ENCODE results near the gene INTS14.
"Not testable (repeated sequence)": the region's sequence is repeated elsewhere in the genome, so short reads cannot be mapped to it uniquely, and the experiment has no call there.

Gene INTS14

DNA sequence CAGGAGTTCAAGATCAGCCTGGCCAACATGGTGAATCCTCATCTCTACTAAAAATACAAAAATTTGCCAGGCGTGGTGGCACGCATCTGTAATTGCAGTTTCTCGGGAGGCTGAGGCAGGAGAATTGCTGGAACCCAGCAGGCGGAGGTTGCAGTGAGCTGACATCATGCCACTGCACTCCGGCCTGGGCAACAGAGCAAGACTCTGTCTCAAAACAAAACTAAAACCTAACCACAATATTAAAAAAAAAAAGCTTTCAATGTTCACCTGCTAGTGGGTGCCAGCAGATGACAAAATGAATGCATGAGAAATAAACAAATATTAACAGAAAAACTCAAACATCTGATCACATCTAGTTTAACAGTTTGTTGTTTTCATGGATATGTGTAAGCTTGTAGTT lies 19.8 kb upstream of the INTS14 start:
- no peak for DNase-seq

DNA sequence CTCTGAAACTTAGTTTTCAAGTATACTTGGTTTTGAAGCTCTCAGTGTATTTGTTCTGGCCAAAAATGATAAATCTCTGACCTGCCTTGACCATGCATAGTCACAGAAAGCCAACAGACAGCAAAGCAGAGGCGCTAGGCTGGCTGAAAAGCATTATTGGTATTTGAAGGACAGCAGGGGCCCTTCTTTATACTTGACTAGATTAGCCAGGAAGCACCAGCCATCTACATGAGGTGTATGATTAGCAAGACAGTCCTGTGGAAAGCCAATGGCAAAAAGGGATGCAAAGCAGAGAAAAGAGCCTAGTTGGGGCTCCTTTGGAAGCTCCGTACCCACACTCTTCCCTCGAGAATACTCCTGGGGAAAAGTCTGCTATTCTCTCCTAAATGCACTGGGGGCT lies 18.6 kb upstream of the INTS14 start:
- DNase-seq = no peak

DNA sequence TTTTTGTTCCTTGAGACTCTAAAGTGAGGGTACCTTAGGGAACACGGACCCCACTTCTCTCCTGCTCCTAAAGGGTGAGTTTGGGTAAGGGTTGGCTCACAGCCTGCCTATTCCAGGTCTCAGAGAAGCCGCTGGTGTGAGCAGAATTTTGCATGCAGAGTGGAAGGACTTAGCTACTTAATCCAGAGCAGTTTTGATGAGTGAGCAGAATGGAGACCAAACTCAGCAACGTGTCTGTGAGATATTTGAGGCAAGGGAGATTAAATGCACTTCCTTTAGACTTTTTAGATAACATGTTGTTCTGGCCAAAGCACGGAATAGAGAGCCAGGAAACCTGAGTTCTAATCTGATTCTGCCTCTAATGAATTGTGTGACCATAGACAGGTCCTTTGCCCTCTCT lies 15.9 kb upstream of the INTS14 start:
- no peak for DNase-seq

DNA sequence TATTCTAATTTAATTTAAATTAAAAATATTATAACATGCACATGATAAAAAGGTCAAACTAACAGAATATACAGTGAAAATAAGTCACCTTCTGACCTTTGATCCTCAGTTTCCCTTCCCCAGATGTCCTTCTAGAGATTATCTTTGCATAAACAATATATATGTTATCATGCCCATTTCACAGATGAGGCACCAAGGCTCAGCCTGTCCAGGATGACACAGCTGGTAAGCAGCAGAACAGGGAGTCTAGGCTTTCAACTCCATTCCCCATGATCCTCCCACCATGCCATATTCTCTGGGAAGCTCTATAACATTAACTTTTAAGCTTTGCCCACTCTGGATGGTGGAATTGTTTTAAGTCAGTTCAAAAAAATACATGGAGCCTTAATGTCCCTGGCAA lies 12.2 kb upstream of the INTS14 start:
- DNase-seq = no peak

DNA sequence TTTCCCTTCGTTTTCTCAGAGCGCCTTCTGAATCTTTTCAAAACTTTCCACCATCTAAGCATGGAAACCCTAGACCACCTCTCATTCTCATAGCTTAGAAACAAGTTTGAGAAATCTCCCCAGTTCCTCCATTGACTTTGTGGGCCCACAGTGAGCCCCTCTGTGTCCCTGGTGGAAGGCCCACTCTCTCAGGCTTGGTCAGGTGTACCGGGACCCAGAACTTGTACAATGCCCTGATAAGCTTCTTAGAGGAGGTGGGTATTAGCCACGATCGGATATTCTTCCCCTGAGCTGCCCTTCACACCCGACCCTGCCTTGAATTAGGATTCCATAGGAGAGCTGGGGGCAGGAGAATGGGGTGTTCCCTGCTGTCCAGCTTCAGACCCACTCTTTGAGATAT lies 10.7 kb upstream of the INTS14 start, which contains the start of gene SLC24A1:
TSS of gene SLC24A1 (plus strand) at position 301 of the 400 bp plus-strand sequence. CDS start 2,143 bp downstream, outside the sequence.
- no peak for DNase-seq

DNA sequence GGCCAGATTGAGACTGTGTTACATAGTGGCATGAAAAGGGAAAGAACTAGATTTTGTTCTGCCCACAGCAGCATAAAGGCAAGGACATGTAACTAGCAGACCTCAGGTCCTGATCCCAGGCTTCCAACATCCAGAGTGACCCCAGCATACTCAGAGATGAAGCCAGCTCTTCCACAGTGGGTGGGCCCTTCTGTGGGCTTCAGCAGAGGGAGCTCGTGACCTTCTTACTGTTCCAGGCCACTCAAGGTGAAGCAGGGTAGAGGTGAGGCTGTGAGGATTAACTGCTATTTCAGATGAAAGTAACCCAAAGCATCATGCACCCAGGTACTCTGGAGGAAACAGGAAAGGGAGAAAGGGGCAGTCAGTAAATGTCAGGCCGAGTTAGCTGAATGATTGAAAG lies 9.9 kb upstream of the INTS14 start:
- DNase-seq = no peak

DNA sequence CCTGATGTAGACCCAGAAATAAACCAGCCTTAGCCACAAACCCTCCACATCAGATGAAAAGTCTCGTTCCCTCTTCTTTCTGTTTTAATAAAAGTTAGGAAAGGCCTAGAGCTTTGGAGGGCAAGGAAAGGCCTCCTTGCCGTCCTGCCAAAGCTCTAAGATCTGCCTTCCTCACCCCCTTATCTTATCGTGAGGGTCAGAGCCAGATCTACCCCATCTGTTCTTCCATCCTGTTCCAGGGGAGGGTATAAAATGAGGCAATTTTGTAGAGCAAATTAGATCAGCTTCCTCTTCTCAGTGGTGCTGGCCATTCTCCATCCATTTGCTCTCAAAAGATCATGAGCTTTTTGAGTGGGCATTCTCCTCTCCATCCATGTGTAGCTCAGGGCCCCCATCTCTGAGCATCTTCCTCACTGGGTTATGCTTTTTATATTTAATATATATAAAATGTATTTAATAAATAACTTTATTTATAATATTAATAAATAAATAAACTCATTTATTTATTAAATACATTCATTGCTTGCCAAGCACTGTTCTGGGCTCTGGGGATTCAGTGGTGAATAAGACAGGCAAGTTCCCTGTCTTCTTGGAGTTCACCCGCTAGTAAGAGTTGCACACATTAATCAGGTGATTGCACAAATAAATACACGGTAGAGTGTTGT lies 8.8 kb upstream of the INTS14 start:
- no peak for DNase-seq

DNA sequence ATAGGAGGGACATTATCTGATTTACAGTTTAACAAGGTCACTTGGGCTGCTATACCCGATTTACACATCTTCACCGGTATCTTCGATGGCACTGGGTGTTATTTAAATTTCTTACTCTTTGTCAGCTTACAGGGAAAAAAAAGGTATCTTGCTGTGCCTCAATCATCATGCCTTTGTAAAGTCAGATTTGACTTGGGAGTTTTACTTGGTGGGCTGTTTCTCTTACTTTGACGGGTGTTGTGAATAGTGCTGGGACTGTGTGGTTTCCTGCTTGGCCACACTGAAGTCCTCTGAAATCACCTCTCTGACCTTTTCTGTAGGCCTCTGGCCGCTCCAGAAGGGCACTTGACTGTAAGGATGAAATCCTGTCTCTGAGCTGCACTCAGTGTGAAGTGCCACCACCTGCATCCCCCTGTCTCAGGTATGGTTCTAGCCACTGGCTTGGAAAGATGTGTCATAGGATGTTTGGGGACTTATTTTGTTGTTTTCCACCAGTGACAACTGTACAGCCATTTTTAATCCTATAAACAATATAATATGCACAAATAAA lies 7.7 kb upstream of the INTS14 start:
- DNase-seq = no peak

DNA sequence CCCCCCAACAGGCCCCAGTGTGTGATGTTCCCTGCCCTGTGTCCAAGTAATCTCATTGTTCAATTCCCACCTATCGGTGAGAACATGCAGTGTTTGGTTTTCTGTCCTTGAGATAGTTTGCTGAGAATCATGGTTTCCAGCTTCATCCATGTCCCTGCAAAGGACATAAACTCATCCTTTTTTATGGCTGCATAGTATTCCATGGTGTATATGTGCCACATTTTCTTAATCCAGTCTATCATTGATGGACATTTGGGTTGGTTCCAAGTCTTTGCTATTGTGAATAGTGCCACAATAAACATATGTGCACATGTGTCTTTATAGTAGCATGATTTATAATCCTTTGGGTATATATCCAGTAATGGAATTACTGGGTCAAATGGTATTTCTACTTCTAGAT lies 5.0 kb upstream of the INTS14 start:
- not testable (repeated sequence) for DNase-seq

DNA sequence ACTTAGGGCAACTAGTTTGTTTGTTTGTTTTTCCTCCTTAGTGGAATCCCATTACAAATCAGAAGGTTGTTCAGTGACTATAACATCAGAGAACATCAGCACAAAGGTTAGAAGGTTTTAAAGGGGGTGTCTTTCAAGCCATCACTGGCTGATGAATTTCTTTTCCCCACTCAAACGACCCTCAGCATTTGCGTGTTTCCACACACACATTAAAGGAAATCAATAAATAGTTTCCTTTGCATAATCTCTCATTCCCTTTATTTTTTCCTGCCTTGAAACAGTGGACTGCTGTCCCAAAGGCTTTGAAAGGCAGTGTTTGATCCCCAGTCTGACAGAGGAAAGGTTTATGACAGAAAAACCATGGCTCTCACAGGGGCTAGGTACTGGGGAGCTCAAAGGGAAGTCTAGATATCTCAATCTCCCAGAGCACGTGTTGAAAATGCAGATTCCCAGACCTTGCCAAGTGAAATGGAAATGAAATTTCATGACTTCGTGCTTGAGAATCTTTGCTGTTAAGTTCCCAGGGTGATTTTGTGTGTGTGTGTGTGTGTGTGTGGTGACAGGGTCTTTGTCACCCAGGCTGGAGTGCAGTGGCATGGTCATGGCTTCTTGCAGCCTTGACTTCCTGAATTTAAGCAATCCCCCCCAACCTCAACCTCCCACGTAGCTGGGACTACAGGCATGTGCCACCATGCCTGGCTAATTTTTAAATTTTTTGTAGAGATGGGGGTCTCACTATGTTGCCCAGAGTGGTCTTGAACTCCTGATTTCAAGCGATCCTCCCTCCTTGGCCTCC lies 2.2 kb upstream of the INTS14 start:
- DNase-seq = no peak

DNA sequence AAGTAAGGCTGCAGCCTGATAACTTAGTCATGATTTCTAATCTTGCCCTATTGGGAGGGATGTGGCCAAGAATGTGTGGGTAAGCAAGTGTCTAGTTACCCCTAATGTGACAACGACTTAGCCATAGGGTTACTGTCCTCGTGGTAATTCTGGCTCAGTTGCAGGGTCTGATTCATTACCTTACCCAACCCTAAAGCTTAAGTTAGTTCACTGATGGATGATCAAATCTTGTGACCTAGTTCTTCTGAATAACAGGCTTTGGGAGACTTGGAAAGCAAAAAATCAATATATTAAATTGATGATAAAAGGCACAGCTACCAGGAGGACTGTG lies 1.6 kb upstream of the INTS14 start:
- no peak for DNase-seq

DNA sequence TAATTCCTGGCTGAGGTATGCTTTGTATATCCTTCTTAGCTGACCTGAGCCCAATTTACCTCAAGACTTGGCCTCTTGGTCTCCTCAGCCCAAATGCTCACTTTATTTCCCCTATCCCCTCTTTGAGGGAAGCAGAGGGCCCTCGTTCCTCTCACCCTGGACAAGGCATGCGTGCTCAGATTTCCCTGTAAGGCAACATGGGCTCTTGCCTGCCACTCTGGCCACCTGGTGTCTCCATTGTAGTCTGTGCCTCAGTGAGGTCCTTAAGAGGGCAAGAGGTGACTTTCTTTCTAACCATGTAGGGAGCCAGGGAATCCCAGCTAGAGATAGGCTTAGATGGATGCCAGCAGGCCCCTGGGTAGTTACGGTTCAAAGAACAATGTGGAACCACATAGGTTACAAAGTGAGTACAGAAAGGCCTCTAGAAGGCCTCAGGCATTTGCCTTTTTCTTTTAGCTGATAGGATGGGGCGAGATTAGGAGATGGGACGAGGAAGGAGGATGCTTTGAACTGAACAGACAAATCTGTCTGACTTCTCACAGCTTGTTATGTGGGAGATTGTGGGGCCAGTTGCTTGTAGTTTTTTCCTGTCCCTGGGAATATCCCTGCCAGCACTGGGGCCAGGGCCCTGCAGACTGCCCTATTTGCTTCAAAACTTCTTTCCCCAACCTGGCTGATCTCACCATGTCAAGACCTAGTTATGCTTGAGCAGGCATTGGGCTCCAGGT lies 1.1 kb upstream of the INTS14 start:
- DNase-seq = no peak

DNA sequence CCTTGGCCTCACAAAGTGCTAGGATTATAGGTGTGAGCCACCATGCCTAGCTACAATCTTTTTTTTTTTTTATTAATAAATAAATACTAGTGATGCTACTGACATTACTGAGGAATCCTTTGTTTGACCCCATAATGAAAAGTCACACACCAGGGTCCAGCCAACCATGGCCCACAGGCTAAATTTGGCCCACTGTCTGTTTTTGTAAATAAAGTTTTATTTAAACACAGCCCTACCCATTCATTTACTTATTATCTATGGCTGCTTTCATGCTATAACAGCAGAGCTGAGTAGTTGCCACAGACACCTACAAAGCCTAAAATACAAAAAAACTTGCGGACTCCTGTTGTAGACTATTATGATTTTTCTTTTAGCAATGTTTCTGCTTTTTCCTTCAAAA lies 7.4 kb downstream of the INTS14 start:
- no peak for DNase-seq

DNA sequence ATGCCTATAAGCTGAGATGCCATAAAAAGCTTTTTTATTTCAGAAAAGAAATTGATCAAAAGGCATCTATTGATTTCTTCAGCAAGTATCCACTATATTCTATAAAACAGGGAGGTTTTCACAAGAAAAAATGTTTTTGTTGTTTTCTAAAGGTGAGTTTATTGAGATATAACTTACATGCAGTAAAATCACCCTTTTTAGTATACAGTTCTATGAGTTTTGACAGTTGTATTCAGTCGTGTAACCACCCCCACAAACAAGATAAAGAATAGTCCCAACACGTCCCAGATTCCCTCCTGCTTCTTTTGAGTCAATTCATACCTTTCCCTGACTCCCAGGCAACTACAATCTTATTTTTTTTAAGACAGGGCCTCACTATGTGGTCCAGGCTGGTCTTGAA lies 7.8 kb downstream of the INTS14 start:
- DNase-seq = no peak

DNA sequence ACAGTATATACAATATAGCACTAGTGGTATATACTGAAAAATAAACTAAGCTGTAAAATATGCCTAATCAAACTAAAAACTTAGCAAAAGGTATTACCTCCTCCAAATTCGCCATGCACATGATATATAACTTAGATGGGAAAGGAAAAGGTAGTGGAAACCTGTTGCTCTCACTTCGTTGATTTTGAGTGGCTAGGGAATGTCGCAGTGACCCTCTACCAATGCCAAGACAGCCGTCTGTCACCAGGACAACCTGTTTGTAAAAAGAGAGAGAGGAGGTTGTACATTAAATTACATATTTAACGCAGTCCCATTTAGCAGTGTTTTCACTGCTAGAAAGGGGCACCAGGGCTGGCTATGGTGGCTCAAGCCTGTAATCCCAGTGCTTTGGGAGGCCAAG lies 11.3 kb downstream of the INTS14 start:
- DNase-seq = no peak

DNA sequence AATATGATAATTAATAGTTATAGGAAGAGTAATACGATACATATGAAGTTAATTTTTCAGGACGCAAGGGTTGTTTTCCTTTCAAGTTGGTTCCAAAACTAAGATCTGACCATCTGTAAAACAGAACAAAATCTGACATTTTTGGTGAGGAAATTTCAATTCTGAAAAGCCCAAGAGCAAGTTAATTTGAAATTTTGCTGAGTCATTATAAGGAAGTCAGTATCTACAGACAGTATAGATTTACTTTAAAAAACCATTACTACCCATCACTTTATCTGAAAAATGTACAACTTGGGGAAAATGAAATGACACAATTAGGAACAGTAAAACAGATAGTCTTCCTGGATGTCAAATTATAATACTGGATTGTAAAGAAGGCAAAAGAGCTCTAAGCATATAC lies 12.5 kb downstream of the INTS14 start:
- DNase-seq = no peak

DNA sequence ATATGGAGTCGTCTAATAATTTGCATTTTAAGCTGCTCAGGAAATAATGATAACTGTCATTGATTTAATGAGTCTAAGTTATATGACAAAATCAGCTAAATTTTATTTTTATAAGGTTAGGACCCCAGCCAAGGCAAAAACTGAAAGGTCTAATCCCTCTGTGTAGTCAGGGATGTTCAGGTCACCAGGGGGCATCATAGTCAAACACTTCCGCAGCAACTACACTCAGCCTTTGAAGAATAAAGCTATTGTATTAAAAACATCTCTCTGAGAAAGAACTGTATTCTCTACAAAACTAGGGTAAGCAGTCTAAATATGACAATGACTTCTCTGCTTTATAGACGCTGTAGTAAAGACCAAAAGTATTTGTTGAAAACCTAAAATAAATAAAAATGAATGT lies 15.0 kb downstream of the INTS14 start:
- DNase-seq = no peak

DNA sequence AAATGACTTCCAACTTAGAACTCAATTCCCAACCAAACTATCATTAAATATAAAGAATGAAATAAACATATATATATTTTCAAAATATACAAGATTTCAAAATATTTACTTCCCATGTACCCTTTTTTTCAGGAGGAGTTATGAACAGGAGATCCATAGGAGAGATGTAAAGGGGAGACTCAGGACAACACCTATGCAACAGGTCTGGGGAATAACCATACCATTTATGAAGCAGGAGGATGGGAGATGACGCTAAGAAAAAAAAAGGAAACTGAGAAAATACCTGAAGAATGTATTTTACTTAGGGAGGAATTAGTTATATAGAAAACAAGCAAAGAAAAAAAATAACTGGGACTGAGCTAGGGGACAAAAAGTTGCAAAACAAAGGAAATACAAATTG lies 23.8 kb downstream of the INTS14 start:
- DNase-seq = no peak

DNA sequence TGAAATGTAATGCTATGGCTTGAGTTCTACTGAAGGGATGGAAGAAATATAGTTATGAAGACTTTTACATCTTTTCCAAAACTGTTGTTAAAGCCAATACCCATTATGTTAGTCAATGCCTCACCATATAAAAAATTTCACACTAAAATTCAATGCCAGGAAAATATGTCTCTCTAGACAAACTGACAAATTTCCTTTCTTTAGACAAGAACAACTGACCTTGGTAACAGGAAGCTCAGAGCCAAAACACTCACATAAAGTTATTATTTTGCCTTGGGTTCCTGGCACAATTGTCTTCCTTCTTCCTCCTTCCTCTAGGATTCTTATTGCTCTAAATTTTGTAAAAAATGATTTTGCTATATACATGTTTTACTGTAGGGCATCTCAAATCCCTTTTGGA lies 26.7 kb downstream of the INTS14 start:
- no peak for DNase-seq

DNA sequence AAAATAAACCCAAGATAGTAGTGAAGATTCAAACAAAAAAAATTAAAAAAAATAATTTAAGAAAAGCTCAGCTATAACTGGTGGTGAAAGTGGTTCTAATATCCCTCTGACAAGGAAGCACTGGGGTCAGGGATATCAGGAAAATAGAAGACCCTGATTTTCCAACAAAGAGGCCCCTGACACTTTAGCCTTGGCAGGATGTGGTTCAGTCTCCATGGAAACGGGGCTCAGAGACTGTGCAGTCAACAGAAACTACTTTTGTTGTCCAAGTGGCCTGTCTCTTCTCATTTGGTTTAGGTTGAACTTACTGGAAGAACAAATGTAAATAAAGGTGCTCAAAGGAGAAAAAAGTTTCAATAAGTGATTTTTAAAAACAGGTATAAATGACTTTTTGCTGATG lies 27.2 kb downstream of the INTS14 start:
- DNase-seq = no peak

DNA sequence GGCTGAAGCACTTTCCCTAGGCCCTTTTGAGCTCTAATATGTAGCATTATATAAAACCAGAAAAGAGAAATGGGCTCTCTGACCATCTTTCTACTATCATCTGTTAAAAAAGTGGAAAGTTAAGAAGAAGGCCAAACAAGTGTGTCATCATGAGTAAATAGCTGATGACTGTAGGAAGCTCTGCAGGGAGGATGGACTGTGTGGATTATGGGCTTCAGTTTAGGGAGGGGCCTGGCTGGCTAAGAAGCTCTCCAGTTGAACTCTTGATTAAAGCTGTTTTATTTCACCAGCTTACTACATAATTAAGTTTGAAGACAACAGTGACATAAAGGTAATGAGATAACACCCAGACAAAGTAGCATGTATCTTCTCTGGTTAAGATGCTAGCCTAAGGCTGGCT lies 30.6 kb downstream of the INTS14 start:
- DNase-seq = no peak

DNA sequence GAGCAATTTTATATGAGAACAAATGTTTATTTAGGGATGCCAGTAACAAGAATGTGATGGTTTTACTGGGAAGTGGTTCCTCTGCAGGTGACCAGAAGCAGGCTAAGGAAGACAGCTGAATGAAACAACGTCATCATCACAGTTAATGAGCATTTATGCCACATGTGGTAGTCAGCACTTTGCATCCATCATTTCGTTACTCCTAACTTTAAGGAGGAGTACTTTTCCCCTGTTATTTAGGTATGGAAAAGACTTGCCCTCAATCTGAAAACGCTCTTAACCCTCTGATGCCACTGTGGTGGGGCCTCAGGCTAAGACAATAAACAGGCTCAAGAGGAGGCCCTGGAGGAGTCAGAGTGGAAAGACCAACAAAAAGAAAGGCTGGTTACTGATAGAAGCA lies 31.2 kb downstream of the INTS14 start:
- DNase-seq = no peak

DNA sequence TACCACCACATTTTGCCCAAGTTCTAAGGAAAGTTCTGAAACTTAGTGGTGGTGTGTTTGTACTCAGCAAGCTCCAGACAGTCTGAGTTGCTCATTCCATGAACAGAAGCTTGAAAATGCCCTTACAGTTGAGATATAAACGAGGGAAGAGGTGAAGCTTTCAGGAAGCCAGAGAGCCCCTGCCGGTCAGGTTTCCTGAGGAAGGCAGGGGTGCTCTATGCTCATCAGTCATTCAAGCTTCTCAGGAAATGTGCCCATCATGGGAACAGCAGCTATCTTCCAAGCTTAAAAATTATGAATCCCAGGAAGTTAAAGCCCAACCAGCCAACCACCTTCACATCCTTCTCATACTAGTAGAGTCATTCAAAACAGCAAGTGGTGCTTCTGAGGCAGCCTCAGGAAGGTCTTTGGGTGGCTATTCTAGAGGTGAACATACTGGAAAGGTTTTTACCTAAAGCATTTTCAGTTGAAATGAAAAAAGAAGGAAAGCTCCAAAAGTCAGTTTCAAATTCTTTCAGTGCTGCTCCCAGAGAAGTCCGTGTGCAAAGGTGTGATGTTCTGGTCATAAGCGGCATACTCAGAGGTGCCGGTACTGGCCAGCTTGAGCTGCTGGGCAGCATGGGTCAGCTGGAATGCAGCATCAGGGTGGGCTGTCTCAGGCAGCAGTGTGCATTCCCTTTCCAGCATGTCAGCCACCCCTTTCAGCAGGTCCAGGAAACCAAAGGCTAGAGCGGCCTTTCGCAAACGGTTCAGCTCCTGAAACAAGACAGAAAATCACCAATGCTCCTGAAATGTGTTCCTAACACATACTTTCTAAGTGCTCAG lies 31.8 kb downstream of the INTS14 start:
- no peak for DNase-seq

Data from 8988T (cell line).